GM19438 (cell line): Measurements from ENCODE around the gene AMMECR1.

Source experiments
- ATAC-seq: cut with Tn5 transposase; IDR thresholded peaks from one replicate; pipeline ENCODE4 v1.9.1; 2021; ENCODE audit warnings: low read depth; ENCODE audit not compliant: unreplicated experiment

AMMECR1 gene

DNA sequence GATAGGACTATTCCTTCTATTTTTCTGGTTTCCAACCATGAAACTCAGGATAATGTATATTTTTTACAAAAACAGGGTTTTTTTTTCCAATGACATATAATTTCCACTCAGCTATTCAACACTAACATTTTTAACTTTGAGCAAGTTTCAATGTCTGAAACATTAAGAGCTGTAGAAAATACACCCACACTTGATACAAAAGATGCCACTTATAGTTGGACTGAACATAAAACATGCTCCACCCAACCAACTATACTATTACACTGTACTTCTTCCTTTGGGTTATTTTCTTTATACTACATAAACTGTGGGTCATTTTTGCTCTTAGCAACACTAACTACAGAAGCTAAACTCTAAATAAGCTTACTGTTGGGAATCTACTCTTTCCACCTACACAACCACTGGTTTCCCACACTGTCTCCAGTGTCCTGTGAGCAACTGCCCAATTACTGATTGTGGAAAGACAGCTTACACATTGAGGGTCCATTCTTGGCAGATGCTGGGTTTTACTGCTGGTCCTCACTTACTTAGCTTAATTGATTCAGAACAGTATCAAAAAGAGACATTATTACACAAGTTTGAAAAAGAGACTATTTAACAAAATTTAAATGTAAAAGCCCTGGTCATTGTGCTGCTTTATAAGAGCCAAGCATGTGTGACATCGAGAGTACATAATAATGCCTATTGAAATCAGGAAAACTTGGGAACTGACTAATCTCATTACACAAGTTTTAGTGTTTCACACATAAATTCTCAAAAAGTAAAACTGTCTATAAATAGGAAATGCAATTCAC lies 6.3 kb downstream of the AMMECR1 start:
- ATAC-seq, result no peak

DNA sequence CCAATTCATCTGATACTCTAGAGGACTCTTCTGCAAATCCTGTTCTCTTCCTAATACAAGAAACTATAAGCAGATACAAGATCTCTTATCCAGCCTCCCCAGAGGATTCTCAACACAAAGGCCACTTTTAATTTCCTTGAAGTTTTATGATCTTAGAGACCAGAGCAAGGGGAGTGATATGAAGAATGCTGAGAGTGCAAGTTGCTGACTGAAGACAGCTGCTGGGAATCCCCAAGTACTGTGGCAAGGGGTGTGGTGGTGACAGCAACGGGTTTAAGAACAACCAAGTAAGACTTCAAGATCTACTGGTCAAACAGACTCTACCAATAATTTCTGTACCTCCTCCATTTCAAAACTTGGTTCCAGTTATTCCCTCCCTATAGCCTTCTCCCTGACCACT lies 7.0 kb downstream of the AMMECR1 start:
- no peak for ATAC-seq

DNA sequence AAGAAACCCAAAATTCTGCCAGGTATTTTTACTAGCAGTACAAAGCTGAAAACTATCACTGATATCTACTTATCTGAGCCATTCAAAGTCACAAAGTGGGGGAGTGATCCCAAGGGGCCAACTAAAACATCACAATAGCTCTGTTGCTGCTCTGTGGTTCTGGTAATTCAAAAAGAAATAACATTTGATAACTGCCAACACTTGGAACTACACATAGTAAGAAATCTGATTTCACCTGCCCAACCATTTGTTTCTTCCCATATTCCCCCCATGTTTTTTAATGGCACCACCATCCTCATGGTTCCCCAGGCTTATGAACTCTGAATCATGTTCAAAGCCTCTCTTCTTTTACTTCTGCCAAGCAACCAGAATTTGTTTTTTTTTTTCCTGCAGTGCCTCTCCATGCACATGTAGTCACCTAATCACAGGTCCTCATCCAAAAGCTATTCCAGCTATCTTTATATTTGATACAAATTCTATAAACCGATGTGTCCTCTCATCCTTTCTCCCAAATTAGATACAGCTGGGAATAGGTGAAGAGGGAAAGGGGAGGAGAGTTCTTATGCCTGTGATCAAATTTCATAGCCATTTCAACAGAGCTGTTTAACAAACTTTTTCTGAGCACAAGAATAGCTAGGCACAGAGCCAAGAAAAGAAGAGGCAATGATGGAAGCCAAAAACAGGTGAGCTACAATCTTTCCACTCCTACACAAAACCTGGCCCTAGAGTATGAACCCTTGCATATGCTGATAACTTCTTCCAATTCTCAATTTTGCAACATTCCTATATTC lies 7.7 kb downstream of the AMMECR1 start:
- ATAC-seq, result no peak

DNA sequence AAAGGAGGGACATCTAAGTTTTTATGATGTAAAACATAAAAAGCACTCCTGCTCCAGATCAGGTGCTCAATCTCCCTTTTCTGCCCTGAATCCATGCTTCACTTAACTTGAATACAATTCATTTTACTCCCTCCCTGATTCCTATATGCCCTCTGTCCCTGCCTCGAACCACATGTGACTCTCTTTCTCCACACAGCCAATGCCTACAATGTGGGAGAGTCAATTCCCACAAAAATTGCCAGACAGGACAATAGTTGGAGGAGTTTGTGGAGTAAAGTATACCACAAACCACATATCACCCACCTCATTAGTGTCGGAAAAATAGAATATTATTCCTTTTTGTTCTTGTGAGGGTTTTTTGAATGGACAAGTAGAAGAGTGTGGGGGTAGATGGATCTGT lies 9.7 kb downstream of the AMMECR1 start:
- ATAC-seq, result no peak

DNA sequence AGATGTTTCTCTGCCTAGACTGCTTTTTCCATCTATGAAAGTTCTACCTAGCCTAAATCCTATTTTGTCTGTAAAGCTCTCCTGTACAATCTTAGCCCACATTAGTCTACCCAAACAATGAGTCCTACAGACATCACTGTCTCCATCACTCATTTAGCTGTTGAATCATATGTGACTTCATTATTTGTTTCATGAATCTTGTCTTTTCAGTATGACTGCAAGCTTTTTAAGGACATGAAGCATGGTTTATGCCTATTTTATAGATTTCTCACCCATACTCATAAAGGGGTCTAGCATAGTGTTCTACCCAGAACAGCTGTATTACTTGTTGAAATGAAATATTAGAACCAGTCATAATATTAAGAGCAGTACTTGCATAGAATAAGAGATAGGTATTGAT lies 13.0 kb downstream of the AMMECR1 start:
- ATAC-seq, result no peak

DNA sequence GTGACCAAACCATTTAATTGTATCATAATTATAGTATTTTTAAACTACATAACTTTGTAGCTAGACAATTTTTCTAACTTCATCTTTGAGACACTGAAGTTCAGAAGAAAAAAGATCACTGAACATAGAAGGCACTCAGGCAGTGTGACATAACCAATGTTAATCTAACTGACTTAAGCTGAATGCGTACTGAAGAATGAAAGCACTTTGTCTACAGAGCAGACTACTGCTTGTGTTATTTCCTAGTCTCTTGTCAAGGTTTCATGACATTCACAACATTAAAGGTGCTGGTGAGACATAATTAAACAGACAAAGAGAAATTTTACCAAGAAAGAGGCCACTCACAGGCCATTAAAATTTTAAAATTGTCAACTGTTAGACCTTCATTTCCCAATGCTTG lies 13.5 kb downstream of the AMMECR1 start:
- ATAC-seq, result no peak

DNA sequence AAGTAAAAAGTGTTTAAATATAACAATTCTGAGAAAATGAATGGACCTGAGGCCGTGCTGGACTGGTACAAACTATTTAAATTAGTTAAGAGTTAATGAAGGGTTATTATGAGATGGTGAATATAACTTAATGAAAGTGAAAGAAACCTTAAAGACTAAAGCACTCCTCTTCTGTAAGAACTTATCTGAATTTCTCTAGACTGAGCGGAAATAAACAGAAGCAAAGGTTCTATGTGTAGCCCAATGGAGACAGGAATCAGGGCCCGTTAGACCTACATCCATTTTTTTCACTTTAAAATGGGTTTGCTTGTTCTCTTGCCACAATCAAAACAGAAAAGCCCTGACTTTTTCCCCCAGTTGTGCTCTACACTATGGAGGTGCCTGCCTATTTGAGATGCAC lies 14.9 kb downstream of the AMMECR1 start:
- no peak for ATAC-seq

DNA sequence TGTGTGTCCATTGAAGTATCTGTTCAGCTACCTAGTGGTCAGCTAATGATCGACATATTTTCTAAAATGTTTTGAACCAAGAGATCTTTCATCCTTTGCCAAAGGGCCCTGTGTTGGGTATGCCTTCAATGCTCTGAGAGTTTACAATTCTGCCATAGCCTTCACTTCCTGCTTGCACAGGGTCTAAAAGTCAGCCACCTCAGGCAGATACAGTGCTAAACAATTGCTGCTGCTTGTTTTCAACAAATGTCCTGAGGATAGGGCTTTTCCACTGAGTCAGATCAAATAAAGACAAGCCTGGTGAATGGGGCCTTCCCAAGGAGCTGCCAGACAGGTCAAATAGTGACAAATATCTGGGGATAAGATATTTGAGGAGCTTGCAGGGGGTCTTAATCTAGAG lies 16.7 kb downstream of the AMMECR1 start:
- no peak for ATAC-seq

DNA sequence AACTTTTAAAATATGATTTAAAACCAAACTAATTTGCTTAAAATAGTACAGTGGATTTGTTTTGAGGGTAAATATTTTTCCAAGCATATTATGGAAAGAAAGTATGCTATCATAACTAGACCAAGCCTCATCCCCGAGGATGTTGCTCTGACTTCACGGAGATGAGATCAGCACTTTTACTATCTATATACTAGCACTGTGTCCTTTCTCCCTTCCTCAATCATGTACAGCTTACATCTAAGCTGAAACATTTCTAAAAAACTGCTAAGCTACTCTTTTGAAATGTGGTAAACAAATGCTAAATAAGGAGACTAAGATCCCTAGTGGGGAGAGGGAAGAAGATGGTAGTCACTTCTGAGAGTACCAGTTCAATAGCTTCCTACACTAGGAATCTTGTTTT lies 23.8 kb downstream of the AMMECR1 start:
- no peak for ATAC-seq

DNA sequence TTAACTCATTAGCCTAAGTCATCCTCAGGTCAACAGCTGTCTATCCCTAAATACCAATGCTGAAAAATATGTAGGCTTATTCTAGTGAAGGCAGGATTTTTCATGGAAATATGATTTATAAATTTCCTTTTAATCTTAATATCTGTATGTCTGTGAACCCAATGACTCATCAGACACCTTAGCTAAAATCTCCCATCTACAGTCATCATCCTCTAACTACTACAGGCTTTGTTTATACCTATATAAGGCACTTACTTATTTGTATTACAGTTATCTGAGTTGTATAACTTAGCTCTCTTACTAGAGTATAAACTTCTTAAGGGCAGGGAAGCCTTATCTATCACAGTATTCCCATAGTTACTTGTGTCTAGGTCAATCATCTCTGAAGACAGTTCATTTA lies 24.2 kb downstream of the AMMECR1 start:
- no peak for ATAC-seq

DNA sequence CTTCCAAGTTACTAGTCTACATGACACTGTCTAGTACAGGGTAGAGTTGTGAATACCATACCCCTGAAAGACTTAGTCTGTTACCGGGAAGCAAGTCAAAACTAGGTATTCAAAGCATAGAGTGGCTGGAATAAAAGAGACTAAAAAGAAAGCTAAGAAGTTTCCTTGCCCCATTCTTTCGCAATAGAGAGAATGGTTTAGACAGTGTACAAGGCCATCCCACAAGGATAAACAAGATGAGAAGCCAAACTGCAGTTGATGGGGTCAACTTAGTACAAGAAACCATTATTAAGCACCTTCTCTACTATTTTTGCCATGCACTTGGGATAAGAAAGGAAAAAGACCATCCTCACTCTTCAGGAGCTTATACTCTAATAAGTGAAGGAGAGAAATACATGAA lies 30.3 kb downstream of the AMMECR1 start:
- ATAC-seq, result no peak

DNA sequence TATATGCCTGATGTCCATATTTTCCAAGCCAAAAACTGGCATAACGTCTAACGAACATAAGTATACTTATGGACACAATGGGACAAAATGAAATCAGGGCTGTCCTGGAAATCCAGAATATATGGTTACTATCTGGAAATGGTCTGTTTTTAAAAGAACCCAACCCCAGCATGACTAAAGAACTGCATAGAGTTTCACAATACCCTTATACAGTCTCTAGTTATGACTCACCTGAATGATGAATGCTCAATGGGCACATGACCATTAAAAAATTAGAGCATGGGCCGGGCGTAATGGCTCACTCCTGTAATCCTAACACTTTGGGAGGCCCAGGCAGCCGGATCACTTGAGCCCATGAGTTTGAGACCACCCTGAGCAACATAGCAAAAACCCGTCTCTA lies 31.8 kb downstream of the AMMECR1 start:
- ATAC-seq, result no peak

DNA sequence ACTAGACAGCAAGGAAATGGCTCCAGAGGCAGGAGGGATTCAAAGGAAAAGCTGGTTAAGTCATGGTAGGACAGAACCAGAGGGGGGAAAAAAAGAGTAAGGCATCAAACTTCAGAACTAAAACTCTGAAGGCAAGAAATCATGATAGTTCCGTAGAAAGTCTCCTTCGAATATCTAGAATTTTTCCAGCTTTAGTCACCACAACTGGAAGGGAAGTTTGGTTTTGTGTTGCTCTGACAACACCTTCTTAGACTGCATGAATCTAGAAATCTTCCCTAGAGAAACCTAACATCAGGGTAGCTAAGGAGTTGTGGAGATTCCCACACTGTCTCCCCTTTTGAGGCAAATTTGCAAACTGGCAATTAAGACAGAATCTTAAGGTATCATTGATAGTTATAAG lies 33.7 kb downstream of the AMMECR1 start:
- no peak for ATAC-seq

DNA sequence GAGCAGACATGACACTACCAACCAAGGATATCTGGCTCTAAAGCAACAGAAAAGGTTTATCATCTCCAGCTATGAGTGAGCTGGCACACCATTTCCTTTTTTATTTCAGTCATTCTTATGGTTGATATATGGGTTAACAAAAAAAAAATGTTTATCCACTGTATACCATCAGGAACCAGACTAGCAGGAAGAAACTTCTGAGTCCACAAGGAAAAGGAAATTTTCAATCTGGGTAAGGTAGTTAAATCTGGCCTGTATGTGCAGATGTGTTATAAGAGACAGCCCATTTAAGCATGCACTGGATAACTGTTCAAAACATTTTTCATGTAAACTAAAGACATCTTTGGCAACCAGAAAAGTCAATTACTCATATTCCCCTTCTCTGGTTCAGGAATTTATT lies 35.0 kb downstream of the AMMECR1 start:
- ATAC-seq, result no peak

DNA sequence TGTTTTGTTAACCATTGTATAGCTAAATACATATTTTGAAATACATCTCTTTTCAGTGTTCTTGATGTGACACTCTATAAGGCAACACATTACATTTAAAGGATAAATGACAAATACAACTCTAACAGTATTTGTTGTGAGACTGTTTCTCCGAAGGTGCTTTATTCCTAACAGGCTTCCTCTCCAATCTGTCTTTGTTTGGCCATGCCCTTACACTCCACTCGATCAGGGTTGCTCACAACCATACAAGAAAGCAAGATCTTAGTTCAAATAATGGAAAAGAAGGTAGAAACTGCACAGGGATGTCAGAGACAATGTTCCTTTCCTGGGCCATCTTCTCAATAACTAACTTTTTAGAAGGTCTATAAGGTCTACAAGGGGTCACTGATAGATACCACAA lies 36.5 kb downstream of the AMMECR1 start:
- no peak for ATAC-seq

DNA sequence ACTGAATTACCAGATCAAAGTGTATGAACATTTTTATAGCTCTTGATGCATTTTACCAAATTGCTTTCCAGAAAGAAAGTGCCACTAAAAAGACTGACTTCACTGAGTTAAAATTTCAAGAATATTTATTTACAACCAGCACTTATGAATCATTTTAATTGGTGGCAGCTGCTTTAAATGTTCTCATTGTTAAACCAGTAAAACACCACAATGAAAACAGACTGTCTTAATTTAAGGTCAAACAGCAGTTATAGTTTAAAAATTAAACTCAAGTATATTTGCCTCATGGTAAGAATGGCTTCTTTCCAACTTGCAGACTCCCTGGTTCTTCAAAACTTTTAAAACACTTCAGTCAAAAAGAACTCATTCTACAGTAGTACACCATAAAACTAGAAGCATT lies 36.9 kb downstream of the AMMECR1 start:
- ATAC-seq, result no peak

DNA sequence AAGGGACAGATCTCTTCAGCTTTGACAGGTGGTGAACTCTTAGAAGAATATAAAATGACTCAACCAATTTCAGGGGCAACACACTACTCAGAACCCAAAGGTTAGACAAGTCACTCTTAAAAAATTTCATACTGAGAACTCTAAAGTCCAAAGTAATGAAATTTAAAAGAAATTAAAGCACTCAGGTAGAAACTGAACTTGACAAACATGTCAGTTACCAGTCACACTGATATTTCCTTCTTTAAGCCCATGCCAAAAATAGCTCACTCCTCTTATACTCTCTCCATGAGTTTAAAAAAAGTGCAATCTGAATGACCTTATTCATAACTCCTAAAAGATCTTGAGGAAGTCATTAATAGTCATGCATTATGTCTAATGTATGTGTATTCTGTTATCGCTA lies 40.3 kb downstream of the AMMECR1 start:
- no peak for ATAC-seq

DNA sequence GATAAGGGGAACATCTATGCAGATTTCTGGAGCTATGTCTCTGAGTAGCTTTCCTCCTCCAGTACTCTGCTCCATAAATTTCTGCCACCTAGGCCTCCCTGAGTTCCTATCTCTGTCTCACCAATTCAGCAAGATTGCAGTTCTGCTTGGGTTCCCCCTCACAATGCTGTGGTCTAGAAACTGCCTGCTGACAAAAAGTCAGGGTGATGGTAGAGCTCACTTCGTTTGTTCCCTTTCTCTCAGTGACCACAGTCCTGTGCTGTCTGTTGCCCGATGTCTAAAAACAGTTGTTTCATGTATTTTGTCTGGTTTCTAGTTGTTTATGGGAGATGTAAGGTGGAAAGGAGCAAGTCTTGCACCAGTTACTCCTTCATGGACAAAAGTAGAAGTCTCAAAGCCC lies 41.1 kb downstream of the AMMECR1 start:
- ATAC-seq, result peak; percentile 88

DNA sequence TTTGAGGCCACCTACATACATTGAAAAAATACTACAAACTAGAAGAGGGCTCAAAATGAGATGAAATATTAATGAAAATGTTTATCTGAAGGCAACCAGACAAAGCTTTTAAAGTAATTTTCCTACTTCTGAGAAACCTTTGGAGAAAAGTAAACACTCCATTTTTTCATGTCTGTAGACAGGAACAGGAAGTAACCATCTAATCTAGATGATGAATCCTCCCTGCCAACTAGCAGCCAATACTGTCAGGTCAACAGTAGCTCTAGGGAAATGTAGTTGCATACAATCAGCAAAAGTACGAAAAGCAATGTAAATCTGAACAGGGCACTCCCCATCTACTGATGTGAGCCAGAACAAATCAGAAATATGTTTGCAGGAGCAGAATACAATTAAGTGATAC lies 49.0 kb downstream of the AMMECR1 start:
- no peak for ATAC-seq

DNA sequence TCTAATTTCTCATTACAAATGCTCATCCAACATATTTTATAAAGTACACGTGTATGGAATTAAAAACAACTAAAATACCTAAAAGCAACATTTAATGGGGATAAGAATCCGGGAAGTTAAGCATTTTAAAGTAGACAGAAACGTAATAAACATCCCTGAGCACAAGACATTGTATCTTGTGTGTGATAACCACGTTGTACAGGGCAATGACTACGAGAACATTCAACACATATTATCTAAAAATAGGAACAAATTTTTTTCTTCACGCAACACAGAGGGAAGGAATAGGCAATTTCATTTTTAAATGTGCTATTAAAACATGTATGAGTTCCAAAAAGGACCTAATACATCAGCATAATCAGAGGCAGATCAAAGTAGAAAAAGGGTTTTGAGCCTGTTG lies 49.5 kb downstream of the AMMECR1 start:
- ATAC-seq, result no peak

DNA sequence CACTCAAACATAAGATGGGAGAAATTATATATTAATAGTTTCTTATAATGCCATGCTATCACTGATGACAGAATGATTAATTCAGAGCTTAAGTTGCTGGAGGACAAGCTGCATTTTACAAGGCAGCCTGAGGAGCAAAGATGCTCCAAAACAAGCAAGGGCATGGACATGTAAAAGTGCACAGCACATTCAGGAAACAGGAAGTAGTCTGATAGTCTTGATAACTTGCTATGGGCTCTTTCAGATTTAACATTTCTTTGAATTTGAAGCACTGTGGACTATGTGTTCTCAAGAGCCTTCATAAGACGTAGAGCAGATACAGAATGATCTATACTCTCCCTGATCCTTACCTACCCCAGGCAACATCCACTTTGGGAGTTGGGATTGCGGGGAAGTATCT lies 50.0 kb downstream of the AMMECR1 start:
- ATAC-seq, result no peak

DNA sequence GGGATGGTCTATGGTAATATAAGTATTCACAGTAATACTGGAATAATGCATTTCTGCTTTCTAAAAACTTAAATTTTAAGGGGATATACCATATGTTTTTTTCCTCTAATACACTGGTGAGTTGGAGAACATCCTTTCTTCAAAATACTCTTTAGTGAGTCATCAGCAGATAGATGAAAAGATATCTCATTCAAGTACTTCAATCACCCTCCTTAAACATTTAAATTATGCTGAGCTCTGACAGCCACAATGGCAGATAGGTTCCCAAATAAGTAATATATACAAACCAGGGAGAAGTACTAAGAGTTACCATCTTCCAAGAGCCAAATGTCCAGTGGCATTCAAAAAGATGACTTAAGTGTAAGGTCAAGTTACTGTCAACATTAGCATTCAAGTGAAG lies 52.2 kb downstream of the AMMECR1 start:
- ATAC-seq, result no peak
